WERI-Rb-1 (cell line): ENCODE measurements around the gene SUMF1.

Source experiments
- DNase-seq: peaks from one replicate; pipeline ENCODE4 v3.0.0-alpha.2; 2020
- H3K27ac ChIP-seq: fragments of 250-450 bp; sonication (Bioruptor Pico); 2 replicates; pipeline ENCODE4 v1.5.1; 2020; ENCODE audit warnings: mild to moderate bottlenecking, moderate library complexity
- H3K27me3 ChIP-seq: fragments of 250-450 bp; sonication (Bioruptor Pico); 2 replicates; pipeline ENCODE4 v1.5.1; 2021; ENCODE audit warnings: mild to moderate bottlenecking, low read depth, moderate library complexity; ENCODE audit not compliant: insufficient read depth, severe bottlenecking
- H3K36me3 ChIP-seq: fragments of 250-450 bp; sonication (Bioruptor Pico); 2 replicates; pipeline ENCODE4 v1.5.1; 2020; ENCODE audit warnings: mild to moderate bottlenecking, moderate library complexity
- H3K4me3 ChIP-seq: 2 replicates; pipeline ENCODE4 v1.5.1; 2011; ENCODE audit warnings: low read depth, mild to moderate bottlenecking, control low read depth, low read length
- H3K9me3 ChIP-seq: fragments of 250-450 bp; sonication (Bioruptor Pico); 2 replicates; pipeline ENCODE4 v1.5.1; 2021; ENCODE audit warnings: mild to moderate bottlenecking, moderate library complexity; ENCODE audit not compliant: severe bottlenecking
- TF ChIP-seq, protein P1 (sequence below): IDR thresholded peaks from 2 replicates; pipeline ENCODE4 v1.5.1; 2011; ENCODE audit warnings: low read depth, mild to moderate bottlenecking, control low read depth, inconsistent platforms, low read length

SUMF1 gene

DNA sequence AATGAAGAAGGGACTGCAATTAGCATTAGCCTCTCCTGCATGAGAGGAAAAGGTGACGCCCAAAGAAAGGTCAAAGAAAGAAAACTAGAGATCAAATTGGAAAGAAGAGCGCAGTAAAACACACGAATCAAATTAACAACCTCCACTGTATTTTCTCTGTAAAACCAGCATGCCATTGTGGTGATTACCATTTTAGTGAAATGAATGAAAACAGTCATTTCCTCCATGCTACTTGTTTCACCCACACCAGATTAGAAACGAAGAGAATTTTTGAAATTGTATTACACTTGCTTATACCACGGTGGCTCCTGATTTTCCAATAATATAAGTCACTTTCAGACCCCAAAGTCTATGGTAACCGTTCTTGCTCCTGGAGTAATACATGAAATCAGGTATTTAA lies 71.6 kb downstream of the SUMF1 start:
- H3K9me3 ChIP-seq, result no peaks in the 10 kb centered on the region
- no peaks in the 10 kb centered on the region for H3K27me3 ChIP-seq
- no peak overlapping the region for H3K27ac ChIP-seq
- H3K36me3 ChIP-seq, result no peaks in the 10 kb centered on the region
- no peak for DNase-seq
- TF ChIP-seq, protein P1, sequence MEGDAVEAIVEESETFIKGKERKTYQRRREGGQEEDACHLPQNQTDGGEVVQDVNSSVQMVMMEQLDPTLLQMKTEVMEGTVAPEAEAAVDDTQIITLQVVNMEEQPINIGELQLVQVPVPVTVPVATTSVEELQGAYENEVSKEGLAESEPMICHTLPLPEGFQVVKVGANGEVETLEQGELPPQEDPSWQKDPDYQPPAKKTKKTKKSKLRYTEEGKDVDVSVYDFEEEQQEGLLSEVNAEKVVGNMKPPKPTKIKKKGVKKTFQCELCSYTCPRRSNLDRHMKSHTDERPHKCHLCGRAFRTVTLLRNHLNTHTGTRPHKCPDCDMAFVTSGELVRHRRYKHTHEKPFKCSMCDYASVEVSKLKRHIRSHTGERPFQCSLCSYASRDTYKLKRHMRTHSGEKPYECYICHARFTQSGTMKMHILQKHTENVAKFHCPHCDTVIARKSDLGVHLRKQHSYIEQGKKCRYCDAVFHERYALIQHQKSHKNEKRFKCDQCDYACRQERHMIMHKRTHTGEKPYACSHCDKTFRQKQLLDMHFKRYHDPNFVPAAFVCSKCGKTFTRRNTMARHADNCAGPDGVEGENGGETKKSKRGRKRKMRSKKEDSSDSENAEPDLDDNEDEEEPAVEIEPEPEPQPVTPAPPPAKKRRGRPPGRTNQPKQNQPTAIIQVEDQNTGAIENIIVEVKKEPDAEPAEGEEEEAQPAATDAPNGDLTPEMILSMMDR, result no peak
- no peak overlapping the region for H3K4me3 ChIP-seq

DNA sequence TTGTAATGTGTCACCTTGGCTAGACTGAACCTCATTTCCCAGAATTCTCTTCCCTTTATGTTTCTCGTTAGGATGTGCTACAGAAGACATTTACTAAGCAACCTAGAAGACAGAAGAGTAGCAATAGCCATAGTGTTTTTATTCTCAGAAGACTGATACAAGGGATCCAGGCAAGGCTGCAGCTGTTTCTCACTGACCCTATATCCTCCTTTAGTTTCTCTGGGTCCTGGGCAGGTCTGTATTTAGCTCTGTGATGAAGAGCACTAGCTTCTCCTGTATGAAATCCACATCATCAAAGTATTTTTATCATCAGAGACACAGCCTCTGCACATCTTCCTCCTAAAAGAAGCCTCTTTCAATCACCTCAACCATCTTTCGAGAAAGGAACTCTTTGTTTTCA lies 72.5 kb downstream of the SUMF1 start:
- Histone ChIP-seq H3K27ac (no peak overlapping the region), H3K27me3 (no peaks in the 10 kb centered on the region), H3K4me3 (no peak overlapping the region), H3K36me3 (no peaks in the 10 kb centered on the region), H3K9me3 (no peaks in the 10 kb centered on the region)
- no peak for DNase-seq
- TF ChIP-seq, protein P1, result no peak

DNA sequence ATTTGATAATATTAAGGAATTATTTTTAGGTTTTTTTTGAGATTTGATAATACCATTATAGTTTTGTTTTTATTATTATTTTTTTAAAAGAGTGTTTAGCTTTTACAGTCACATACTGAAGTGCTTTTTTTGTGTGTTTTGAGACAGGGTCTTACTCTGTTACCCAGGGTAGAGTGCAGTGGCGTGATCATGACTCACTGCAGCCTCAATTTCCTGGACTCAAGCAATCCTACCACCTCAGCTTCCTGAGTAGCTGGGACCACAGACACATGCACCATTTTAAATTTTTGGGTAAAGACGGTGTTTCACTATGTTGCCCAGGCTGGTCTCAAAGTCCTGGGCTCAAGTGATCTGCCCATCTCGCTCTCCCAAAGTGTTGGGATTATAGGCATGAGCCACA lies 73.0 kb downstream of the SUMF1 start:
- Histone ChIP-seq H3K27me3 (no peaks in the 10 kb centered on the region), H3K9me3 (no peaks in the 10 kb centered on the region), H3K4me3 (no peak overlapping the region), H3K36me3 (no peaks in the 10 kb centered on the region), H3K27ac (no peak overlapping the region)
- DNase-seq, result no peak
- TF ChIP-seq, protein P1, result no peak

DNA sequence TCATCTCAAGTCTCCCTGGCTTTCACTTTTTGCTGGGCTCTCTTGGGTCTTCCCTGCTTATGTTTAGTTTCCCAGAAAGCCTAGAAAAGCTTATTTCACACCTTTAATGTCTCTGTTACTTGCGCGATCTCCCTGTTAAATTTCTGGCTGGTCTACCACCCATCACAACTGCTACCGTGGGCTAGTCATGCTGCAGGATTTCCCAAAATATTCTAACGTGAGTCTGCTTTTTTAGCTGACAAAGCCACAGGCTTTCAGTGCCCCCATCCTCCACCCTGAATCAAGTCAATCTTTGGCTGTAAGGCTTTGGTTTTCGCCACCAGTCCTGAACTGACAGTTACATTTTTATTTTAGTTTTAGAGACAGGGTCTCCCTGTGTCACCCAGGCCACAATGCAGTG lies 74.1 kb downstream of the SUMF1 start:
- no peak for DNase-seq
- TF ChIP-seq, protein P1, result no peak
- Histone ChIP-seq H3K27ac (no peak overlapping the region), H3K9me3 (no peaks in the 10 kb centered on the region), H3K27me3 (no peaks in the 10 kb centered on the region), H3K36me3 (no peaks in the 10 kb centered on the region), H3K4me3 (no peak overlapping the region)

DNA sequence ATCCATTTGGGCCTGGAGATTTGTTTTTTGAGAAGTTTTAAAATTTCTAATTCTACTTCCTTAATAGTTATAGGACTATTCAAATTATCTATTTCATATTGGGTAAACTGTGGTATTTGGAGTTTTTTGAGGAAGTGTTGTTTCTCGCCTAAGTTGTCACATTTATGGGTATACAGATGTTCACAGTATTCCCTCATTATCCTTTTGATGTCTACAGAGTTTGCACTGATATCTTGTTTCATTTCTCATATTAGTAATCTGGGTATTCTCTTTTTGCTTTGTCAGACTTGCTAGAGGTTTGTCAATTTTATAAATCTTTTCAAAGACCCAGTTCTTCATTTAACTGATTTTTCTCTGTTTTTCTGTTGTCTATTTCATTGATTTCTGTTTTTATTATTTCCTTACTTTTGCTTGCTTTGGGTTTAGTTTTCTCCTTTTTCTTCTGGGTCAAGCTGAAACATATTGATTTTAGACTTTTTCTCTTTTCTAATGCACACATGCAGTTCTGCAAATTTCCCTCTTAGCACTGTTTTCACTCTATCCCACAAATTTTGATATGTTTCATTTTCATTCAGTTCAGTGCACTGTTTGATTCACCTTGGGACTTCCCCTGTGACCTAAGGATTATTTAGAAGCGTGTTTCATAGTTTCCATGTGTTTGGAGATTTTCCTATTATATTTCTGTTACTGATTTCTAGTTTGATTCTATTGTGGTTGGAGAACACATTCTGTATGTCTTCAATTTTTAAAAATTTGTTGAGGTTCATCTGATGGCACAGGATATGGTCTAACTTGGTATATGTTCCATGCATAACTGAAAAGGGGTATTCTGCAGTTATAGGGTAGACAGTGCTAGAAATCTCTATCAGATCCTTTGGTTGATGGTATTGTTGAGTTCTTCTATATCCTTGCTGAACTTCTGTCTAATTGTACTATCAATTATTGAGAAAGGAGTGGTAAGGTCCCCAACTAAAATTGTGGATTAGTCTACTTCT lies 79.6 kb downstream of the SUMF1 start:
- DNase-seq, result no peak
- Histone ChIP-seq H3K4me3 (no peak overlapping the region), H3K36me3 (no peaks in the 10 kb centered on the region), H3K27ac (no peak overlapping the region), H3K27me3 (no peaks in the 10 kb centered on the region), H3K9me3 (no peaks in the 10 kb centered on the region)
- TF ChIP-seq, protein P1, result no peak
